Mucosa of descending colon (tissue), 3 donors: ENCODE results near the gene NUDT13. TPM values are rescaled to one million over a fixed set of nuclear protein-coding genes. Genes with fewer than 3 reads are reported as not detected.
A peak's percentile ranks its signal among the peaks of the same experiment; 100 is the strongest.

Experiments used
- ATAC-seq: fragments of 200-7000 bp; cut with Tn5 transposase; one replicate; pipeline ENCODE4 v1.9.1; 2020; ENCODE audit warnings: mild to moderate bottlenecking, moderate library complexity
- DNase-seq, 3 donors: peaks; one replicate each; pipeline ENCODE4 v3.0.0-alpha.2; 2020
- H3K36me3 ChIP-seq: fragments of 200-600 bp; one replicate; pipeline ENCODE4 v1.8.0; 2021; ENCODE audit warnings: low read depth, mild to moderate bottlenecking
- H3K4me1 ChIP-seq: fragments of 200-600 bp; one replicate; pipeline ENCODE4 v1.8.0; 2021; ENCODE audit warnings: low read depth, mild to moderate bottlenecking
- H3K4me3 ChIP-seq: fragments of 200-600 bp; one replicate; pipeline ENCODE4 v1.8.0; 2021; ENCODE audit warnings: mild to moderate bottlenecking
- H3K9me3 ChIP-seq: fragments of 200-600 bp; one replicate; pipeline ENCODE4 v1.8.0; 2021; ENCODE audit warnings: mild to moderate bottlenecking
- CTCF ChIP-seq: fragments of 200-600 bp; IDR thresholded peaks from one replicate; pipeline ENCODE4 v1.8.0; 2022; ENCODE audit warnings: antibody characterized with exemption, mild to moderate bottlenecking
- intact Hi-C, 2 donors: fragments of 100-400 bp; cut with DNase I in 1 of 2; cut with micrococcal nuclease in 1 of 2; formaldehyde crosslinking; loops; one replicate each; pipeline versions ENCODE4 v1.11.0 to v1.11.1; 2022; cut with DNase I, micrococcal nuclease
- total RNA-seq, 3 donors: library from RNA; stranded (reverse); fragmentation: NEBNext Ultra II Directional in 2 of 3; extraction: Animal tissue kit (Norgen Biotek cat#: 25700) in 2 of 3; gene quantifications; one replicate each; pipeline versions ENCODE4 v1.2.1 to v1.2.4, GENCODE V29; 2021 to 2023
- donor health status: DM: no; HTN: no; CAD: no; lungs with moderate emphysema.
- donor health status: DM: no; HTN: no; CAD: no.
- donor health status: DM: no; HTN: yes; CAD: no.

The NUDT13 gene
- total RNA-seq, 3 donors from 2014 or later, result 3.5 to 5.1 (median 3.6) TPM

DNA sequence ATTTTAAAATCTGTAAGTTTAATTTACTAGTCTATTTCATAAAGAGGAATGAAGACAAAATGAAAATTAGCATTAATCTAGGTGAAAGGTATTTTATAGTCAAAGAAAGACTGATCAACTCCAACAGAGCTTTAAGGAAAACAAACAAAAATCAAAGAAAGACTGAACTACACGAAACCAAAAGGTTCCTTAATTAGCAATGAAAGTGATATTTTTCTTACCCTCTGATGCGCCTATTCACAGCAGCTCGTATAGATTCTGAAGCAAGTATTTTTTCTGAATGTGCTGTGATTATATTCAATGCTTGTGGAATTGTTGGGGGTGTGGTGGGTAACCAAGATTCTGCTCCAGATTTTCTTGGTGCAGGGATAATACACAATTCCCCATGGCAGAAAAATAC is 45.8 kb downstream of the NUDT13 start:
- H3K4me3 ChIP-seq, result no peak overlapping the region
- ATAC-seq (no peak), DNase-seq (no peak)
- H3K36me3 ChIP-seq, result no peaks in the 10 kb centered on the region
- TF ChIP-seq CTCF, result no peak
- H3K4me1 ChIP-seq, result no peaks in the 10 kb centered on the region
- no peaks in the 10 kb centered on the region for H3K9me3 ChIP-seq
- intact Hi-C loops, result no loop called here

DNA sequence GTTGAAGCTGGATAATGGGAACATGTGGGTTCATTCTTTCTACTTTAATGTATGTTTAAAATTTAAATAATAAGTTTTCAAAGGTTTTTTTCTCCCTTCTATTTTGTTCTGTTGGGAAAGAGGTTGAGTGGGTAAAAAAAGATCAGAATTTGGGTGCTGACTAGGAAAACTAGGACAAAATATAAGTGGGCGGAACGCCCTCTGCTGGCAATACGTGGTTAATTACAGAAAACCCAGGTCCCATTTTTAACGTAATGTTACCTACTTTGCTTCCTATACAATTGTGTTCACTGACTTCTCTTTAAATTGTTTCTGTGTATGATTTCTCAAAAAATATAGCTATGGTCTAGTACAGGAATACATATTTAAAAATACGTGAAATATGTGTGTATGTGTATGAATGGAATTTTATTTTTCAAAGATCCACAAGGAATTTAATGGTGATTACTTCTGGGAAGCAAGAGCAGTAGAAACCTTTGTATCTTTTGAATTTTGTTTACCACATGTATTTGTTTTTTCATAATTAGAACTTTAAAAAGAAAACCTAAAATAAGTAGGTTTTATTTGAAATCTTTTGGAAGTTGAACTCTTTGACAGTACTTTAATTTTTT is 48.9 kb downstream of the NUDT13 start:
- ATAC-seq, result peak; percentile 69
- Histone ChIP-seq H3K36me3 (no peaks in the 10 kb centered on the region), H3K4me3 (no peak overlapping the region), H3K9me3 (no peaks in the 10 kb centered on the region), H3K4me1 (no peaks in the 10 kb centered on the region)
- no peak for TF ChIP-seq CTCF
- DNase-seq, result peak in 2 of 3 donors; percentile 38 to 75
- intact Hi-C loops, result no loop called here

DNA sequence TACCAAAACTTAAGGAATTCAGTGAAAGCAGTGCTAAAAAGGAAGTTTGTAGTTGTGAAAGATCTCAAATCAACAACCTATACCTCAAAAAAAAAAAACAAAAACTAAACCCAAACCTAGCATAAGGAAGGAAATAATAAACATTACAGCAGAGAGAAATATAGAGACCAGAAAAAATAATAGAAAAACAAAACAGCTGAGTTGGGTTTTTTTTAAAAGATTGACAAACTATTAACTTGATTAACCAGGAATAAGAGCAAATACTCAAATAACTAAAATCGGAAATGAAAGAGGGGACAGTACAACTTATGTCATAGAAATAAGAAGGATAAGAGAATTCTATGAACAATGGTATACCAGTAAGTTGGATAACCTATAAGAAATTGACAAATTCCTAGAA is 50.8 kb downstream of the NUDT13 start:
- ATAC-seq (no peak), DNase-seq (no peak)
- no peak overlapping the region for H3K4me3 ChIP-seq
- H3K36me3 ChIP-seq, result no peaks in the 10 kb centered on the region
- intact Hi-C loops, result no loop called here
- H3K9me3 ChIP-seq, result no peaks in the 10 kb centered on the region
- TF ChIP-seq CTCF, result no peak
- no peaks in the 10 kb centered on the region for H3K4me1 ChIP-seq

DNA sequence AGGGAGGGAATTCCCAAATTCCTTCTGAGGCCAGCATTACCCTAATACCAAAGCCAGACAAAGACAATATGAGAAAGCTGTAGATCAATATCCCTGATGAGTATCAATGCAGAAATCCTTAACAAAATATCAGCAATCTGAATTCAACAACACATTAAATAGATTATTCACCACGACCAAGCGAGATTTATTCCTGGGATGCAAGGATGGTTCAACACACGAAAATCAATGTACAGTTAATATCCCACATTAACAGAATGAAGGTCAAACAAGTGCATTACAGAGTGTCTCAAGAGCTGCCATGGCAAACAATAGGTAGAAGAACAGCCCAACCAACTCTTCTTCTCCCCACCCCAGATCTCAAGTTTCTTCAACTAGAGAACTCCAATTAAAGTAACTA is 51.4 kb downstream of the NUDT13 start:
- no peaks in the 10 kb centered on the region for H3K9me3 ChIP-seq
- ATAC-seq (no peak), DNase-seq (no peak)
- H3K4me3 ChIP-seq, result no peak overlapping the region
- TF ChIP-seq CTCF, result no peak
- H3K36me3 ChIP-seq, result no peaks in the 10 kb centered on the region
- intact Hi-C loops, result no loop called here
- peaks cover 2% of the 10 kb centered on the region for H3K4me1 ChIP-seq

DNA sequence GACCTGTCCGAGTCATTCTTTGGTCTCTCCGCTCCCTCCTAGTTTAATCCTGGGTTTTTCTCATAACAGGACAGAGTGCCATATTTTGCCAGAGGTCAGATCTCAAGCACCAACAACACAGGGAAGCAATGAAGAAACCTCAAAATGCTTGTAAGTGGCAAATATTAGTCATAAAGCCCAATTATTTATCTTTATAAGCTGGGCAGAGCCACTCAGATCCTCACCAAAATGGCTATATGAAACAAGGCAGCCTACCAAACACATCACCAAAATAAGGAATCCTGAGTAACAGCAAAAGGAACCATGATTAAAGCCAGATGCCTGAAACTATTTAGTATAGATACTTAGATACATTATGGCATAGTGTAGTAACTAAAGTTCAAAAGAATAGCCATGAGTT is 52.8 kb downstream of the NUDT13 start:
- peaks cover 9% of the 10 kb centered on the region for H3K4me1 ChIP-seq
- TF ChIP-seq CTCF, result no peak
- DNase-seq (no peak), ATAC-seq (no peak)
- no peaks in the 10 kb centered on the region for H3K9me3 ChIP-seq
- intact Hi-C loops, result no loop called here
- H3K36me3 ChIP-seq, result no peaks in the 10 kb centered on the region
- H3K4me3 ChIP-seq, result no peak overlapping the region

GRCh38 chr10:73166972-73167371 is 56.7 kb downstream of the NUDT13 start:
- Histone ChIP-seq H3K4me3 (no peak overlapping the region), H3K4me1 (peaks cover 9% of the 10 kb centered on the region), H3K36me3 (no peaks in the 10 kb centered on the region), H3K9me3 (no peaks in the 10 kb centered on the region)
- ATAC-seq (no peak), DNase-seq (no peak)
- no peak for TF ChIP-seq CTCF
- intact Hi-C loops, result no loop called here
